OCI-LY1 (cell line): ENCODE results near the gene TENT4A.

ENCODE experiments used
- EZH2 ChIP-seq: fragments of 200-600 bp; sonication (generic), shearing (Covaris generic); IDR thresholded peaks from 2 replicates; pipeline ENCODE4 v1.8.0; 2017; ENCODE audit warnings: borderline replicate concordance, mixed run types, mild to moderate bottlenecking, antibody characterized with exemption, low read length, moderate library complexity, mixed read lengths
- TF ChIP-seq, protein P1 (sequence below): fragments of 200-600 bp; sonication (generic), shearing (Covaris generic); IDR thresholded peaks from 2 replicates; pipeline ENCODE4 v1.5.1; 2017; ENCODE audit warnings: mild to moderate bottlenecking, antibody characterized with exemption, low read length, moderate library complexity, mixed read lengths

DNA sequence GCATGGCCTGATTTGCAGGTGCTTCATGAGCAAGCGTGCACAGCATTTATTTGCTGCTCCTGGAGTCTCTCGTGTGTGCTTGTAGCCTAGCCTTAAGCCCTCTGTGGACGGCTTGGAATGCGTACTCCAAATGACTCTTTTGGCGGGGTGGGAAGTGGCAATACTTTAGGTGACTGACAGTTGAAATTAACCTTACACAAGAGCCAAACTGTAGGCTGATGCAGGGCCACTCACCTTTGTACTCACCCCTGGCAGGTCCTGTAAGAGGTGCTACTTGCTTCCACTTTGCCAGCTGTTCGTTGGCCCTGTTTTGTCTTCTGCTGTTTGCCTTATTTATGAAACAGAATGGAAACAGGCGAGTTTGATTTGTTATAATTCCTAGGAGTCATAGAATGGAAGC, 22.9 kb downstream of the TENT4A start:
- TF ChIP-seq EZH2: no peak
- TF ChIP-seq, protein P1, sequence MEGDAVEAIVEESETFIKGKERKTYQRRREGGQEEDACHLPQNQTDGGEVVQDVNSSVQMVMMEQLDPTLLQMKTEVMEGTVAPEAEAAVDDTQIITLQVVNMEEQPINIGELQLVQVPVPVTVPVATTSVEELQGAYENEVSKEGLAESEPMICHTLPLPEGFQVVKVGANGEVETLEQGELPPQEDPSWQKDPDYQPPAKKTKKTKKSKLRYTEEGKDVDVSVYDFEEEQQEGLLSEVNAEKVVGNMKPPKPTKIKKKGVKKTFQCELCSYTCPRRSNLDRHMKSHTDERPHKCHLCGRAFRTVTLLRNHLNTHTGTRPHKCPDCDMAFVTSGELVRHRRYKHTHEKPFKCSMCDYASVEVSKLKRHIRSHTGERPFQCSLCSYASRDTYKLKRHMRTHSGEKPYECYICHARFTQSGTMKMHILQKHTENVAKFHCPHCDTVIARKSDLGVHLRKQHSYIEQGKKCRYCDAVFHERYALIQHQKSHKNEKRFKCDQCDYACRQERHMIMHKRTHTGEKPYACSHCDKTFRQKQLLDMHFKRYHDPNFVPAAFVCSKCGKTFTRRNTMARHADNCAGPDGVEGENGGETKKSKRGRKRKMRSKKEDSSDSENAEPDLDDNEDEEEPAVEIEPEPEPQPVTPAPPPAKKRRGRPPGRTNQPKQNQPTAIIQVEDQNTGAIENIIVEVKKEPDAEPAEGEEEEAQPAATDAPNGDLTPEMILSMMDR: no peak
